WTC11 (cell line): ENCODE measurements around the gene NOX5. TPM values are rescaled to one million over a fixed set of nuclear protein-coding genes. Genes with fewer than 3 reads are reported as not detected.

Source experiments
- ATAC-seq: fragments of 200-7000 bp; cut with Tn5 transposase; 2 replicates; pipeline ENCODE4 v1.10.0; 2021; ENCODE audit warnings: mild to moderate bottlenecking, moderate library complexity
- CTCF ChIA-PET: fragments of 300-600 bp; sonication (Branson Sonifier 250); formaldehyde crosslinking; loops from one replicate; lab custom pipeline; 2021; ENCODE audit warnings: antibody characterized with exemption; lab: Charles Lee
- POLR2A ChIA-PET: fragments of 350-600 bp; sonication (Branson Sonifier 250); formaldehyde crosslinking; loops from one replicate; lab custom pipeline; 2021; ENCODE audit warnings: antibody characterized with exemption; lab: Charles Lee
- DNase-seq: peaks from one replicate; pipeline ENCODE4 v3.0.0; 2021; ENCODE audit warnings: low spot score
- H3K27ac Mint-ChIP-seq: 2 replicates; pipeline ENCODE4 v1.8.0; 2021; ENCODE audit warnings: mixed read lengths
- H3K27me3 Mint-ChIP-seq: 2 replicates; pipeline ENCODE4 v1.8.0; 2021; ENCODE audit warnings: low read depth, mild to moderate bottlenecking, moderate library complexity, mixed read lengths
- H3K36me3 Mint-ChIP-seq: 2 replicates; pipeline ENCODE4 v1.8.0; 2021; ENCODE audit warnings: mixed read lengths
- H3K4me1 Mint-ChIP-seq: 2 replicates; pipeline ENCODE4 v1.8.0; 2022; ENCODE audit warnings: mixed read lengths
- H3K4me3 Mint-ChIP-seq: 2 replicates; pipeline ENCODE4 v1.8.0; 2021; ENCODE audit warnings: mild to moderate bottlenecking, moderate library complexity, mixed read lengths
- H3K9me3 Mint-ChIP-seq: 2 replicates; pipeline ENCODE4 v1.8.0; 2021; ENCODE audit warnings: mixed read lengths
- ATF3 ChIP-seq: sonication (generic); formaldehyde crosslinking; conservative IDR thresholded peaks from 2 replicates; pipeline ENCODE4 v1.8.1; 2022; ENCODE audit warnings: mild to moderate bottlenecking, missing genetic modification reagents
- ESRRA ChIP-seq: sonication (generic); formaldehyde crosslinking; IDR thresholded peaks from 2 replicates; pipeline ENCODE4 v1.8.1; 2022; ENCODE audit warnings: mild to moderate bottlenecking, missing genetic modification reagents, borderline replicate concordance
- FOXP4 ChIP-seq: sonication (generic); formaldehyde crosslinking; IDR thresholded peaks from 2 replicates; pipeline ENCODE4 v1.8.0; 2022; ENCODE audit warnings: mild to moderate bottlenecking, missing genetic modification reagents
- KAT7 ChIP-seq: sonication (generic); formaldehyde crosslinking; IDR thresholded peaks from 2 replicates; pipeline ENCODE4 v1.8.1; 2023; ENCODE audit warnings: missing genetic modification reagents, mild to moderate bottlenecking, borderline replicate concordance
- MXD4 ChIP-seq: fragments of 250-450 bp; sonication (Bioruptor Pico); IDR thresholded peaks from 2 replicates; pipeline ENCODE4 v1.8.0; 2021; ENCODE audit warnings: mild to moderate bottlenecking, moderate library complexity, borderline replicate concordance
- TCF7 ChIP-seq: sonication (generic); formaldehyde crosslinking; IDR thresholded peaks from 2 replicates; pipeline ENCODE4 v1.8.0; 2022; ENCODE audit warnings: mild to moderate bottlenecking, low read depth, missing genetic modification reagents, moderate library complexity
- TEAD1 ChIP-seq: sonication (generic); formaldehyde crosslinking; IDR thresholded peaks from 2 replicates; pipeline ENCODE4 v1.8.0; 2022; ENCODE audit warnings: mild to moderate bottlenecking, missing genetic modification reagents
- ZNF232 ChIP-seq: sonication (generic); formaldehyde crosslinking; IDR thresholded peaks from 2 replicates; pipeline ENCODE4 v1.8.0; 2022; ENCODE audit warnings: mild to moderate bottlenecking, missing genetic modification reagents
- ZNF671 ChIP-seq: fragments of 250-450 bp; sonication (Bioruptor Pico); IDR thresholded peaks from 2 replicates; pipeline ENCODE4 v1.8.0; 2021; ENCODE audit warnings: mild to moderate bottlenecking
- total RNA-seq: library from RNA; stranded (reverse); gene quantifications from 3 replicates; pipeline ENCODE4 v1.2.3, GENCODE V29; 2021
- TF ChIP-seq, protein P1 (sequence below): sonication (generic); formaldehyde crosslinking; IDR thresholded peaks from 2 replicates; pipeline ENCODE4 v1.8.0; 2023; ENCODE audit warnings: missing genetic modification reagents
- TF ChIP-seq, protein P2 (sequence below): sonication (generic); formaldehyde crosslinking; IDR thresholded peaks from 2 replicates; pipeline ENCODE4 v1.8.0; 2022; ENCODE audit warnings: mild to moderate bottlenecking, missing genetic modification reagents
- TF ChIP-seq, protein P3 (sequence below): sonication (generic); formaldehyde crosslinking; IDR thresholded peaks from 2 replicates; pipeline ENCODE4 v1.8.1; 2022; ENCODE audit warnings: low read depth, mild to moderate bottlenecking, moderate library complexity, missing genetic modification reagents, borderline replicate concordance

Gene NOX5
- total RNA-seq, 1 experiment from 2014 or later = not detected

DNA sequence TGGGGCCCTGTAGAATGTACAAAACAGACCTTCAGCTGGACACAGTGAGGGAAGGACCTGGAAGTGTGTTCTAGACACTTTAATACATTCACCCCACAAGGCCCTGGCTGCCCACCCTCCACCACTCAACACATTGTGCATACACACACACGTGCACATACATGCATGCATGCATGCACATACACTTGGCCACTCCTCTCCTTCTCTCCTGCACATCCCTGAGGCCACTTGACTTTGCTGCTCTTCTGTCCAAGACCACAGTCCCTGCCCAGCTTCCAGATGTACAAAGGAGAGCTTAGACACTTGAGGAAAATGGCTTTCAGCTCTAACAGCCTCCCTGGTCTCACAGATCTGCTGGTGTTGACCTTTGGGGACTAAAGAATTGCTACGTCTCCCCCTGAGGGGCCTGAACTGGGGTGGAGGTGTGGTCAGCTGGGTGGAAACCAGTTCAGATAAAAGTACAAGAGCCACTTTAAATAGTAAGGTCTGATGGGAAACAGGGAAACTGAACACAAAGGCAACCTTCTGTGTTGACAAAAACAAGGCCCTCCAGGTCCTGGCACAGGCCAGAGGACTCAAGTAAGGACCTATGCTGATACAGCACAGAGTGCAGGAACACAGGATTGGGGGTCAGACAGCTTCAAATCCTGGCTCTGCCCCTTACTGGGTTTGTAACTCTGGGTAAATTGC is 24.8 kb upstream of the NOX5 start:
- ATAC-seq (no peak), DNase-seq (no peak)
- peaks cover 19% of the 10 kb centered on the region for H3K4me1 Mint-ChIP-seq
- H3K27ac Mint-ChIP-seq = no peak overlapping the region
- H3K4me3 Mint-ChIP-seq = no peak overlapping the region
- POLR2A ChIA-PET = no interaction called here
- CTCF ChIA-PET = interaction anchor here (1.0 to 2.1 kb wide), 4 partner anchors 42 to 316 kb away, joined by 3 to 14 read pairs (median 4); no protein-coding TSS in a partner anchor
- TF ChIP-seq, protein P1, sequence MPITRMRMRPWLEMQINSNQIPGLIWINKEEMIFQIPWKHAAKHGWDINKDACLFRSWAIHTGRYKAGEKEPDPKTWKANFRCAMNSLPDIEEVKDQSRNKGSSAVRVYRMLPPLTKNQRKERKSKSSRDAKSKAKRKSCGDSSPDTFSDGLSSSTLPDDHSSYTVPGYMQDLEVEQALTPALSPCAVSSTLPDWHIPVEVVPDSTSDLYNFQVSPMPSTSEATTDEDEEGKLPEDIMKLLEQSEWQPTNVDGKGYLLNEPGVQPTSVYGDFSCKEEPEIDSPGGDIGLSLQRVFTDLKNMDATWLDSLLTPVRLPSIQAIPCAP (CRISPR knock-in tag) = no peak
- TF ChIP-seq TEAD1 (CRISPR knock-in tag) = no peak
- TF ChIP-seq, protein P2, sequence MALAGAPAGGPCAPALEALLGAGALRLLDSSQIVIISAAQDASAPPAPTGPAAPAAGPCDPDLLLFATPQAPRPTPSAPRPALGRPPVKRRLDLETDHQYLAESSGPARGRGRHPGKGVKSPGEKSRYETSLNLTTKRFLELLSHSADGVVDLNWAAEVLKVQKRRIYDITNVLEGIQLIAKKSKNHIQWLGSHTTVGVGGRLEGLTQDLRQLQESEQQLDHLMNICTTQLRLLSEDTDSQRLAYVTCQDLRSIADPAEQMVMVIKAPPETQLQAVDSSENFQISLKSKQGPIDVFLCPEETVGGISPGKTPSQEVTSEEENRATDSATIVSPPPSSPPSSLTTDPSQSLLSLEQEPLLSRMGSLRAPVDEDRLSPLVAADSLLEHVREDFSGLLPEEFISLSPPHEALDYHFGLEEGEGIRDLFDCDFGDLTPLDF (CRISPR knock-in tag) = no peak
- H3K9me3 Mint-ChIP-seq = peaks cover 26% of the 10 kb centered on the region
- H3K27me3 Mint-ChIP-seq = peaks cover 35% of the 10 kb centered on the region
- peaks cover 21% of the 10 kb centered on the region for H3K36me3 Mint-ChIP-seq

GRCh38 chr15:68990231-68990991 is 24.1 kb upstream of the NOX5 start:
- TF ChIP-seq MXD4 (no peak), ZNF232 (CRISPR knock-in tag) (no peak), ZNF671 (CRISPR knock-in tag) (no peak), FOXP4 (no peak), ATF3 (no peak)
- TF ChIP-seq, protein P3, sequence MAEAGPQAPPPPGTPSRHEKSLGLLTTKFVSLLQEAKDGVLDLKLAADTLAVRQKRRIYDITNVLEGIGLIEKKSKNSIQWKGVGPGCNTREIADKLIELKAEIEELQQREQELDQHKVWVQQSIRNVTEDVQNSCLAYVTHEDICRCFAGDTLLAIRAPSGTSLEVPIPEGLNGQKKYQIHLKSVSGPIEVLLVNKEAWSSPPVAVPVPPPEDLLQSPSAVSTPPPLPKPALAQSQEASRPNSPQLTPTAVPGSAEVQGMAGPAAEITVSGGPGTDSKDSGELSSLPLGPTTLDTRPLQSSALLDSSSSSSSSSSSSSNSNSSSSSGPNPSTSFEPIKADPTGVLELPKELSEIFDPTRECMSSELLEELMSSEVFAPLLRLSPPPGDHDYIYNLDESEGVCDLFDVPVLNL (CRISPR knock-in tag) = no peak
- TF ChIP-seq, all 79 proteins: peak for 0
- ATAC-seq = peak; percentile 96
- peaks cover 26% of the 10 kb centered on the region for H3K9me3 Mint-ChIP-seq
- CTCF ChIA-PET = interaction anchor here (1.0 to 2.1 kb wide), 4 partner anchors 41 to 317 kb away, joined by 3 to 14 read pairs (median 4); no protein-coding TSS in a partner anchor
- no peak overlapping the region for H3K4me3 Mint-ChIP-seq
- peaks cover 21% of the 10 kb centered on the region for H3K36me3 Mint-ChIP-seq
- POLR2A ChIA-PET = no interaction called here
- H3K4me1 Mint-ChIP-seq = peaks cover 26% of the 10 kb centered on the region
- DNase-seq = no peak
- peaks cover 32% of the 10 kb centered on the region for H3K27me3 Mint-ChIP-seq
- H3K27ac Mint-ChIP-seq = no peak overlapping the region

GRCh38 chr15:68990992-68991500 is 23.4 kb upstream of the NOX5 start:
- Mint-ChIP-seq H3K27me3 (peaks cover 32% of the 10 kb centered on the region), H3K36me3 (peaks cover 21% of the 10 kb centered on the region), H3K4me3 (no peak overlapping the region), H3K9me3 (peaks cover 26% of the 10 kb centered on the region), H3K4me1 (peaks cover 26% of the 10 kb centered on the region), H3K27ac (no peak overlapping the region)
- ChIA-PET POLR2A (no interaction called here), CTCF (interaction anchor here (1.0 to 2.1 kb wide), 4 partner anchors 41 to 317 kb away, joined by 3 to 14 read pairs (median 4); no protein-coding TSS in a partner anchor)
- ATAC-seq (no peak), DNase-seq (no peak)
- TF ChIP-seq TCF7 (CRISPR knock-in tag) (no peak), ESRRA (no peak), KAT7 (CRISPR knock-in tag) (no peak)
- TF ChIP-seq, all 79 proteins: peak for 0
